Esophagus muscularis mucosa (tissue), 3 donors: ENCODE results near the gene TMEM59.
"Not testable (repeated sequence)": the region's sequence is repeated elsewhere in the genome, so short reads cannot be mapped to it uniquely, and the experiment has no call there.

Experiments
- CTCF ChIP-seq, 3 experiments: fragments of 200-600 bp in 2 of 3; fragments of 450-650 bp in 1 of 3; sonication (generic) in 2 of 3; IDR thresholded peaks; one replicate each; pipeline ENCODE4 v1.5.1; 2017 to 2019; ENCODE audit warnings: antibody characterized with exemption in 3 of 3, mild to moderate bottlenecking in 2 of 3, moderate library complexity in 1 of 3
- EP300 ChIP-seq: sonication (generic); formaldehyde crosslinking; IDR thresholded peaks from one replicate; pipeline ENCODE4 v1.6.1; 2017; ENCODE audit warnings: antibody characterized with exemption

DNA sequence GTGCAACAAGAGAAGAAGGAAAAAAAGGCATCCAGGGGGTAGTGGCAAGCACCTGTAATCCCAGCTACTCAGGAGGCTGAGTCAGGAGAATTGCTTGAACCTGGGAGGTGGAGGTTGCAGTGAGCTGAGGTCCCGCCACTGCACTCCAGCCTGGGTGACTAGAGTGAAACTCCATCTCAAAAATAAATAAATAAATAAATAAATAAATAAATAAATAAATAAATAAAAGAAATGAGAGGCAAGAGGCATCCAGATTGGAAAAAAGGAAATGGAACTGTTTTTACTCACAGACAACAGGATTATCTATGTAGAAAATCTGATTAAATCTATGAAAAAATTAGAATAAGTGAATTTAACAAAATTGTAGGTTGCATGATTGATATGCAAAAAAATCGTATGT is 58.5 kb downstream of the TMEM59 start:
- TF ChIP-seq CTCF (IDR thresholded peaks at IDR 0.05); EP300: not testable (repeated sequence)
